Measurements from ENCODE around the gene C6orf136. TPM values are rescaled to one million over a fixed set of nuclear protein-coding genes. Genes with fewer than 3 reads are reported as not detected.
A peak's percentile ranks its signal among the peaks of the same experiment; 100 is the strongest.

The C6orf136 gene
- polyA plus RNA-seq, 12 donors: 8.4 to 75.6 (median 15.7) TPM; not detected in 1

GRCh38 chr6:30614843-30615218 is 32.1 kb upstream of the C6orf136 start:
- peak; percentile 97 for DNase-seq

GRCh38 chr6:30615219-30615957 is 31.5 kb upstream of the C6orf136 start:
- peak; percentile 89 for DNase-seq

- peak; percentile 62 for DNase-seq
Observed at GRCh38 chr6:30615958-30616810, 30.7 kb upstream of the C6orf136 start.

- DNase-seq: peak; percentile 100
Observed at GRCh38 chr6:30616811-30617564, 29.9 kb upstream of the C6orf136 start, which contains the start of gene PPP1R10. TSS of gene PPP1R10 (minus strand) at chr6:30617243. CDS start at chr6:30609944, 7,299 bp downstream.

GRCh38 chr6:30617565-30618269 is 29.2 kb upstream of the C6orf136 start, which contains the start of gene MRPS18B:
TSS of gene MRPS18B (plus strand) at chr6:30617840. CDS start at chr6:30617866, 26 bp downstream.
- DNase-seq: peak; percentile 99

- no peak for DNase-seq
Observed at GRCh38 chr6:30618270-30618797, 28.6 kb upstream of the C6orf136 start.

GRCh38 chr6:30619561-30619960 is 27.4 kb upstream of the C6orf136 start:
- DNase-seq: no peak

GRCh38 chr6:30625511-30625910 is 21.4 kb upstream of the C6orf136 start:
- no peak for DNase-seq

GRCh38 chr6:30626484-30627366 is 20.2 kb upstream of the C6orf136 start, which contains the start of gene ATAT1:
TSS of gene ATAT1 (plus strand) at chr6:30626874.
- peak; percentile 92 for DNase-seq

GRCh38 chr6:30635834-30636233 is 11.1 kb upstream of the C6orf136 start:
- DNase-seq: no peak

GRCh38 chr6:30640481-30640880 is 6.5 kb upstream of the C6orf136 start:
- no peak for DNase-seq

- no peak for DNase-seq
Observed at GRCh38 chr6:30641048-30641447, 5.9 kb upstream of the C6orf136 start.

- no peak for DNase-seq
Observed at GRCh38 chr6:30643656-30644055, 3.3 kb upstream of the C6orf136 start.

- DNase-seq: no peak
Observed at GRCh38 chr6:30644769-30645168, 2.2 kb upstream of the C6orf136 start.

GRCh38 chr6:30645989-30646388 is 944 bp upstream of the C6orf136 start:
- DNase-seq: no peak

GRCh38 chr6:30647242-30648116 is 546 bp downstream of the C6orf136 start:
- DNase-seq: peak; percentile 22

GRCh38 chr6:30651143-30651542 is 4.2 kb downstream of the C6orf136 start:
- DNase-seq: no peak

- DNase-seq: no peak
Observed at GRCh38 chr6:30654798-30655742, 8.1 kb downstream of the C6orf136 start.

Data from muscle of arm (tissue), 12 donors.